ENCODE results near the gene KLHL40. TPM values are rescaled to one million over a fixed set of nuclear protein-coding genes. Genes with fewer than 3 reads are reported as not detected.

The KLHL40 gene
- not detected for total RNA-seq

GRCh38 chr3:42685363-42685881 lies at the start of gene KLHL40:
TSS of gene KLHL40 (plus strand) at chr3:42685537. CDS start at chr3:42685619, 82 bp downstream.
- POLR2A ChIA-PET, result no interaction called here
- DNase-seq, result no peak
- H3K36me3 Mint-ChIP-seq (ENCODE audit: low read depth), result no peaks in the 10 kb centered on the region
- CTCF ChIA-PET, result interaction anchor here (0.9 to 1.8 kb wide), 3 partner anchors 12 to 59 kb away, joined by 4 to 6 read pairs (median 5); no protein-coding TSS in a partner anchor
- peak within 1 kb of the TSS; percentile 18 for H3K4me3 Mint-ChIP-seq
- H3K4me1 Mint-ChIP-seq, result peaks cover 2% of the 10 kb centered on the region
- H3K27me3 Mint-ChIP-seq, result peaks cover 17% of the 10 kb centered on the region
- no peak within 1 kb of the TSS for H3K27ac Mint-ChIP-seq
- H3K9me3 Mint-ChIP-seq, result no peaks in the 10 kb centered on the region

- H3K9me3 Mint-ChIP-seq, result no peaks in the 10 kb centered on the region
- peaks cover 27% of the 10 kb centered on the region for H3K36me3 Mint-ChIP-seq (ENCODE audit: low read depth)
- H3K27me3 Mint-ChIP-seq, result no peaks in the 10 kb centered on the region
- ChIA-PET CTCF (interaction anchor here (0.9 to 1.5 kb wide), 4 partner anchors 12 to 60 kb away, joined by 3 to 6 read pairs (median 4); no protein-coding TSS in a partner anchor), POLR2A (no interaction called here)
- no peak overlapping the region for H3K27ac Mint-ChIP-seq
- peaks cover 14% of the 10 kb centered on the region for H3K4me1 Mint-ChIP-seq
- no peak for DNase-seq
- H3K4me3 Mint-ChIP-seq, result no peak overlapping the region
Measured at GRCh38 chr3:42637001-42637400, 48.3 kb upstream of the KLHL40 start.

GRCh38 chr3:42638339-42638842 lies 46.9 kb upstream of the KLHL40 start:
- Mint-ChIP-seq H3K36me3 (ENCODE audit: low read depth) (peaks cover 34% of the 10 kb centered on the region), H3K4me3 (no peak overlapping the region), H3K27ac (no peak overlapping the region), H3K4me1 (peaks cover 14% of the 10 kb centered on the region), H3K9me3 (no peaks in the 10 kb centered on the region), H3K27me3 (no peaks in the 10 kb centered on the region)
- POLR2A ChIA-PET, result no interaction called here
- CTCF ChIA-PET, result interaction anchor here (1.3 kb wide), 1 partner anchor 14 kb away, joined by 4 read pairs; no protein-coding TSS in a partner anchor
- peak; percentile 71 for DNase-seq

GRCh38 chr3:42639192-42639591 lies 46.1 kb upstream of the KLHL40 start:
- CTCF ChIA-PET, result no interaction called here
- Mint-ChIP-seq H3K36me3 (ENCODE audit: low read depth) (peaks cover 31% of the 10 kb centered on the region), H3K4me3 (no peak overlapping the region), H3K4me1 (peaks cover 11% of the 10 kb centered on the region), H3K9me3 (no peaks in the 10 kb centered on the region), H3K27ac (no peak overlapping the region), H3K27me3 (no peaks in the 10 kb centered on the region)
- POLR2A ChIA-PET, result no interaction called here
- no peak for DNase-seq

- H3K4me1 Mint-ChIP-seq, result peaks cover 10% of the 10 kb centered on the region
- H3K36me3 Mint-ChIP-seq (ENCODE audit: low read depth), result peaks cover 37% of the 10 kb centered on the region
- no peaks in the 10 kb centered on the region for H3K27me3 Mint-ChIP-seq
- no peak overlapping the region for H3K27ac Mint-ChIP-seq
- ChIA-PET CTCF (interaction anchor here (1.3 kb wide), 1 partner anchor 10 kb away, joined by 3 read pairs; no protein-coding TSS in a partner anchor), POLR2A (no interaction called here)
- DNase-seq, result no peak
- no peaks in the 10 kb centered on the region for H3K9me3 Mint-ChIP-seq
- H3K4me3 Mint-ChIP-seq, result no peak overlapping the region
Measured at GRCh38 chr3:42640129-42640528, 45.2 kb upstream of the KLHL40 start.

- H3K36me3 Mint-ChIP-seq (ENCODE audit: low read depth), result peaks cover 40% of the 10 kb centered on the region
- no peak for DNase-seq
- no peak overlapping the region for H3K4me3 Mint-ChIP-seq
- no peaks in the 10 kb centered on the region for H3K9me3 Mint-ChIP-seq
- no peaks in the 10 kb centered on the region for H3K27me3 Mint-ChIP-seq
- POLR2A ChIA-PET, result no interaction called here
- CTCF ChIA-PET, result interaction anchor here (1.3 to 2.3 kb wide), 2 partner anchors 10 to 11 kb away, joined by 3 to 12 read pairs; no protein-coding TSS in a partner anchor
- H3K4me1 Mint-ChIP-seq, result peaks cover 9% of the 10 kb centered on the region
- peak overlapping the region; percentile 77 for H3K27ac Mint-ChIP-seq
Measured at GRCh38 chr3:42640771-42641370, 44.5 kb upstream of the KLHL40 start.

GRCh38 chr3:42647821-42648459 lies 37.4 kb upstream of the KLHL40 start:
- Mint-ChIP-seq H3K27me3 (no peaks in the 10 kb centered on the region), H3K36me3 (ENCODE audit: low read depth) (peaks cover 43% of the 10 kb centered on the region), H3K4me3 (no peak overlapping the region), H3K27ac (no peak overlapping the region), H3K9me3 (no peaks in the 10 kb centered on the region), H3K4me1 (peaks cover 22% of the 10 kb centered on the region)
- ChIA-PET POLR2A (no interaction called here), CTCF (interaction anchor here (0.9 to 1.9 kb wide), 3 partner anchors 10 to 192 kb away, joined by 3 to 6 read pairs (median 4); no protein-coding TSS in a partner anchor)
- no peak for DNase-seq

- ChIA-PET CTCF (interaction anchor here (1.6 to 1.9 kb wide), 2 partner anchors 8 to 13 kb away, joined by 4 to 6 read pairs; no protein-coding TSS in a partner anchor), POLR2A (no interaction called here)
- H3K27ac Mint-ChIP-seq, result no peak overlapping the region
- H3K36me3 Mint-ChIP-seq (ENCODE audit: low read depth), result peaks cover 33% of the 10 kb centered on the region
- H3K4me1 Mint-ChIP-seq, result peaks cover 31% of the 10 kb centered on the region
- no peak for DNase-seq
- peaks cover 2% of the 10 kb centered on the region for H3K27me3 Mint-ChIP-seq
- no peak overlapping the region for H3K4me3 Mint-ChIP-seq
- no peaks in the 10 kb centered on the region for H3K9me3 Mint-ChIP-seq
Measured at GRCh38 chr3:42649006-42649405, 36.3 kb upstream of the KLHL40 start.

GRCh38 chr3:42649783-42650182 lies 35.6 kb upstream of the KLHL40 start:
- Mint-ChIP-seq H3K9me3 (no peaks in the 10 kb centered on the region), H3K4me3 (no peak overlapping the region), H3K27me3 (peaks cover 2% of the 10 kb centered on the region), H3K4me1 (peaks cover 31% of the 10 kb centered on the region), H3K27ac (no peak overlapping the region), H3K36me3 (ENCODE audit: low read depth) (peaks cover 28% of the 10 kb centered on the region)
- no peak for DNase-seq
- ChIA-PET POLR2A (no interaction called here), CTCF (interaction anchor here (1.3 kb wide), 1 partner anchor 12 kb away, joined by 4 read pairs; no protein-coding TSS in a partner anchor)

- DNase-seq, result no peak
- CTCF ChIA-PET, result interaction anchor here (1.3 to 2.3 kb wide), 3 partner anchors 9 to 11 kb away, joined by 4 to 12 read pairs (median 6); no protein-coding TSS in a partner anchor
- H3K27me3 Mint-ChIP-seq, result peaks cover 2% of the 10 kb centered on the region
- peaks cover 31% of the 10 kb centered on the region for H3K4me1 Mint-ChIP-seq
- H3K36me3 Mint-ChIP-seq (ENCODE audit: low read depth), result peaks cover 20% of the 10 kb centered on the region
- H3K4me3 Mint-ChIP-seq, result no peak overlapping the region
- H3K27ac Mint-ChIP-seq, result no peak overlapping the region
- H3K9me3 Mint-ChIP-seq, result no peaks in the 10 kb centered on the region
- POLR2A ChIA-PET, result interaction anchor here (0.9 kb wide), 1 partner anchor 61 kb away, joined by 3 read pairs; the partner anchor contains the start of gene SS18L2
Measured at GRCh38 chr3:42651248-42652091, 33.9 kb upstream of the KLHL40 start.

- peak overlapping the region; percentile 31 for H3K27ac Mint-ChIP-seq
- no peak overlapping the region for H3K4me3 Mint-ChIP-seq
- no peaks in the 10 kb centered on the region for H3K9me3 Mint-ChIP-seq
- H3K36me3 Mint-ChIP-seq (ENCODE audit: low read depth), result peaks cover 14% of the 10 kb centered on the region
- H3K4me1 Mint-ChIP-seq, result peaks cover 25% of the 10 kb centered on the region
- peaks cover 2% of the 10 kb centered on the region for H3K27me3 Mint-ChIP-seq
- no peak for DNase-seq
- CTCF ChIA-PET, result interaction anchor here (1.4 to 2.3 kb wide), 2 partner anchors 10 kb away, joined by 6 to 12 read pairs; no protein-coding TSS in a partner anchor
- POLR2A ChIA-PET, result interaction anchor here (0.9 kb wide), 1 partner anchor 62 kb away, joined by 3 read pairs; the partner anchor contains the start of gene SS18L2
Measured at GRCh38 chr3:42652251-42652610, 33.1 kb upstream of the KLHL40 start.

GRCh38 chr3:42652611-42653302 lies 32.6 kb upstream of the KLHL40 start:
- H3K27ac Mint-ChIP-seq, result peak overlapping the region; percentile 48
- peaks cover 12% of the 10 kb centered on the region for H3K36me3 Mint-ChIP-seq (ENCODE audit: low read depth)
- H3K4me3 Mint-ChIP-seq, result peak overlapping the region; percentile 41
- peaks cover 23% of the 10 kb centered on the region for H3K4me1 Mint-ChIP-seq
- no peaks in the 10 kb centered on the region for H3K9me3 Mint-ChIP-seq
- POLR2A ChIA-PET, result no interaction called here
- peaks cover 2% of the 10 kb centered on the region for H3K27me3 Mint-ChIP-seq
- CTCF ChIA-PET, result interaction anchor here (0.9 to 2.3 kb wide), 3 partner anchors 9 to 35 kb away, joined by 3 to 12 read pairs (median 6); no protein-coding TSS in a partner anchor
- no peak for DNase-seq

Measured in activated CD4-positive, alpha-beta T cell treated with anti-CD3 and anti-CD28 coated beads, Interleukin-2, amount 10 ng/mL, durations not matched to agents 7 days and 5 days (primary cell).